Lower lobe of right lung (tissue), 2 donors: ENCODE results near the gene ZBED2. TPM values are rescaled to one million over a fixed set of nuclear protein-coding genes. Genes with fewer than 3 reads are reported as not detected.

ENCODE experiments used
- ATAC-seq, 2 donors: fragments of 200-7000 bp; cut with Tn5 transposase; one replicate each; pipeline ENCODE4 v1.9.1; 2020 to 2022; ENCODE audit warnings: mild to moderate bottlenecking in 2 of 2, moderate library complexity in 2 of 2
- DNase-seq: peaks from one replicate; pipeline ENCODE4 v3.0.0-alpha.2; 2020
- H3K27ac ChIP-seq: fragments of 200-600 bp; one replicate; pipeline ENCODE4 v1.8.0; 2022
- H3K27me3 ChIP-seq: fragments of 200-600 bp; one replicate; pipeline ENCODE4 v1.8.0; 2022; ENCODE audit warnings: low read depth
- H3K36me3 ChIP-seq: fragments of 200-600 bp; one replicate; pipeline ENCODE4 v1.8.0; 2022; ENCODE audit warnings: mild to moderate bottlenecking
- H3K4me1 ChIP-seq: fragments of 200-600 bp; one replicate; pipeline ENCODE4 v1.8.0; 2022
- H3K4me3 ChIP-seq: fragments of 200-600 bp; one replicate; pipeline ENCODE4 v1.8.0; 2022; ENCODE audit warnings: mild to moderate bottlenecking
- H3K9me3 ChIP-seq: fragments of 200-600 bp; one replicate; pipeline ENCODE4 v1.8.0; 2022
- CTCF ChIP-seq: fragments of 200-600 bp; IDR thresholded peaks from one replicate; pipeline ENCODE4 v1.8.0; 2022; ENCODE audit warnings: antibody characterized with exemption, mild to moderate bottlenecking
- intact Hi-C: fragments of 100-400 bp; cut with DNase I; formaldehyde crosslinking; loops from one replicate; pipeline ENCODE4 v1.11.0; 2022
- total RNA-seq: library from RNA; stranded (reverse); fragmentation: NEBNext Ultra II Directional; extraction: Animal tissue kit (Norgen Biotek cat#: 25700); gene quantifications from one replicate; pipeline ENCODE4 v1.2.1, GENCODE V29; 2021
- donor health status: DM: no; HTN: yes; CAD: no; lungs with severe emphysema.

The ZBED2 gene
- total RNA-seq, 1 donor from 2014 or later, result 8.2 TPM

GRCh38 chr3:111547631-111548030 is 47.5 kb downstream of the ZBED2 start:
- Histone ChIP-seq H3K4me3 (no peak overlapping the region), H3K27me3 (no peaks in the 10 kb centered on the region), H3K4me1 (no peaks in the 10 kb centered on the region), H3K9me3 (no peaks in the 10 kb centered on the region), H3K36me3 (no peaks in the 10 kb centered on the region), H3K27ac (no peak overlapping the region)
- intact Hi-C loops, result no loop called here
- DNase-seq, result no peak
- TF ChIP-seq CTCF, result no peak
- ATAC-seq, result peak; percentile 48 to 52

- no peak overlapping the region for H3K27ac ChIP-seq
- H3K36me3 ChIP-seq, result no peaks in the 10 kb centered on the region
- intact Hi-C loops, result no loop called here
- ATAC-seq (no peak), DNase-seq (no peak)
- H3K9me3 ChIP-seq, result no peaks in the 10 kb centered on the region
- no peak overlapping the region for H3K4me3 ChIP-seq
- no peak for TF ChIP-seq CTCF
- H3K4me1 ChIP-seq, result no peaks in the 10 kb centered on the region
- H3K27me3 ChIP-seq, result no peaks in the 10 kb centered on the region
Measured at GRCh38 chr3:111545349-111545748, 49.8 kb downstream of the ZBED2 start.

Other genes starting within 250 kb of the ZBED2 start
- gene CD96, start 53.1 kb downstream of the ZBED2 start, total RNA-seq, result 5.6 TPM
- 8.0 TPM for gene PLCXD2, start 79.3 kb upstream of the ZBED2 start, total RNA-seq